ENCODE measurements around the gene XYLT1. TPM values are rescaled to one million over a fixed set of nuclear protein-coding genes. Genes with fewer than 3 reads are reported as not detected.

XYLT1 gene
- total RNA-seq, 1 experiment from 2014 or later: not detected

DNA sequence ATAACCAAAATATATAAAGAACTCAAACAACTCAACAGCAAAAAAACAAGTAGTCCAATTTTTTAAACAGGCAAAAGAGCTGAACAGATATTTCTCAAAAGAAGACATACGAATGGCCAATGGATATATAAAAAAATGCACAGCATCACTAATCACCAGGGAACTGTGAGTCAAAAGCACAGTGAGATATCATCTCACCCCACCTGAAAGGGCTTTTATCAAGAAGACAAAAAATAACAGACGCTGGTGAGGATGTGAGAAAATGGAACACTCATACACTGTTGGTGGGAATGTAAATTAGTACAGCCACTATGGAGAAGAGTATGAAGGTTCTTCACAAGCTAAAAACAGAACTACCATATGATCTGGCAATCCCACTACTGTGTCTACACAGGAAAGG lies 7.4 kb downstream of the XYLT1 start:
- intact Hi-C loops (cut with micrococcal nuclease): no loop called here
- Histone ChIP-seq H3K27ac (ENCODE audit: low read length) (no peak overlapping the region), H3K4me3 (ENCODE audit: low read length) (no peak overlapping the region), H3K9ac (ENCODE audit: low read length) (no peak overlapping the region), H2AFZ (ENCODE audit: low read length) (no peak overlapping the region), H3K4me1 (ENCODE audit: insufficient read depth, low read length) (no peaks in the 10 kb centered on the region), H4K20me1 (ENCODE audit: low read length) (no peaks in the 10 kb centered on the region), H3K79me2 (ENCODE audit: low read length) (no peaks in the 10 kb centered on the region), H3K27me3 (ENCODE audit: low read length) (no peaks in the 10 kb centered on the region), H3K4me2 (ENCODE audit: low read length) (no peak overlapping the region), H3K9me2 (replicated peaks; ENCODE audit: low read length) (no peaks in the 10 kb centered on the region), H3K36me3 (ENCODE audit: low read depth, low read length) (no peaks in the 10 kb centered on the region; the same call in 1 of the 2 replicates), H3K9me3 (ENCODE audit: low read length) (no peaks in the 10 kb centered on the region), H3F3A (ENCODE audit: low read length, unreplicated experiment) (no peaks in the 10 kb centered on the region)
- no peak for ATAC-seq
- no peak for TF ChIP-seq EZH2 (IDR thresholded peaks at IDR 0.05; ENCODE audit: low read length, unreplicated experiment)
- TF ChIP-seq, protein P1, sequence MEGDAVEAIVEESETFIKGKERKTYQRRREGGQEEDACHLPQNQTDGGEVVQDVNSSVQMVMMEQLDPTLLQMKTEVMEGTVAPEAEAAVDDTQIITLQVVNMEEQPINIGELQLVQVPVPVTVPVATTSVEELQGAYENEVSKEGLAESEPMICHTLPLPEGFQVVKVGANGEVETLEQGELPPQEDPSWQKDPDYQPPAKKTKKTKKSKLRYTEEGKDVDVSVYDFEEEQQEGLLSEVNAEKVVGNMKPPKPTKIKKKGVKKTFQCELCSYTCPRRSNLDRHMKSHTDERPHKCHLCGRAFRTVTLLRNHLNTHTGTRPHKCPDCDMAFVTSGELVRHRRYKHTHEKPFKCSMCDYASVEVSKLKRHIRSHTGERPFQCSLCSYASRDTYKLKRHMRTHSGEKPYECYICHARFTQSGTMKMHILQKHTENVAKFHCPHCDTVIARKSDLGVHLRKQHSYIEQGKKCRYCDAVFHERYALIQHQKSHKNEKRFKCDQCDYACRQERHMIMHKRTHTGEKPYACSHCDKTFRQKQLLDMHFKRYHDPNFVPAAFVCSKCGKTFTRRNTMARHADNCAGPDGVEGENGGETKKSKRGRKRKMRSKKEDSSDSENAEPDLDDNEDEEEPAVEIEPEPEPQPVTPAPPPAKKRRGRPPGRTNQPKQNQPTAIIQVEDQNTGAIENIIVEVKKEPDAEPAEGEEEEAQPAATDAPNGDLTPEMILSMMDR (conservative IDR thresholded peaks at IDR 0.05; ENCODE audit: low read depth, low read length): no peak
- no peak for TF ChIP-seq EZH2phosphoT487 (IDR thresholded peaks at IDR 0.05; ENCODE audit: borderline replicate concordance, low read length)
- ChIA-PET POLR2A (ENCODE audit: unreplicated experiment) (no interaction called here), CTCF (no interaction called here)
- no TSS peak for BruUV-seq (replicated peaks)
- no peak for DNase-seq

DNA sequence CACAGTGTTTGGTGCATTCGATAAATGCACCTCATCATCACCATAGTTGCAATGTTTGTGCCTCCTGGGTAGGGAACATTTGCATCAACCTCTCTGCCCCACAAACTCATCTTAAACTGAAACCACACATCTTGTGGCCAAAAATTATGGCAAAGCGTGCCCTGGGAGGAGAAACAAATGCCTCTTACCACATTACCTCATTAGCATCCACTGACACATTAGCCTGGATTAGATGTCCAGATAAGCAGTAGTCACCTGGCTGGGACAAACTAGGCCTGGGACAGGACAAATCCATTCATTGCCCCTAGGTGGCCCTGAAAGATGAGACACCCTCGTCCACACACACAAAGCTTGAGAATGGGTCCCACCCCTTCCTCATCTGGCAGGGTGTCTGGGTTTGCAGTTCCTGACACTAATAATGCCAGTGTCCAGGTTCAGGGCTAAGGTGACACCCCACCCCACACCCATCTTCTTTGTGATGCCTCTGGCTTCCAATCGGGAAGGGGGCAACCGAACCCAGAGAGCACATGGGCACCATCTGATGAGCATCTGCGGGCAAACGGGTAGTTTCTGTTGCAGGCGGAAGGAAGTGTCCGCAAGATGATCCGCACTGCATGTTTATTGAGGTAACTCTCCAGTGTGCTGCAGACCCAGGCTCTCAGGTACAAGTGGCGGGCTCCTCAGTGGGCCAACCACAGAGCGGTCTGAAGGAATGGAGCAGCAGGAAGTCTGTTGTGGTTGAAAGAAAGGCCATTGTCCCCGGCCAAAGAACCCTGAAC lies 8.6 kb downstream of the XYLT1 start:
- Histone ChIP-seq H3K9ac (ENCODE audit: low read length) (no peak overlapping the region), H3K27me3 (ENCODE audit: low read length) (no peaks in the 10 kb centered on the region), H3K79me2 (ENCODE audit: low read length) (no peaks in the 10 kb centered on the region), H3K27ac (ENCODE audit: low read length) (no peak overlapping the region), H3K9me2 (replicated peaks; ENCODE audit: low read length) (no peaks in the 10 kb centered on the region), H2AFZ (ENCODE audit: low read length) (no peak overlapping the region), H3F3A (ENCODE audit: low read length, unreplicated experiment) (no peaks in the 10 kb centered on the region), H3K36me3 (ENCODE audit: low read depth, low read length) (no peaks in the 10 kb centered on the region), H3K4me1 (ENCODE audit: insufficient read depth, low read length) (no peaks in the 10 kb centered on the region), H4K20me1 (ENCODE audit: low read length) (no peaks in the 10 kb centered on the region), H3K4me3 (ENCODE audit: low read length) (no peak overlapping the region), H3K4me2 (ENCODE audit: low read length) (no peak overlapping the region), H3K9me3 (ENCODE audit: low read length) (no peaks in the 10 kb centered on the region)
- POLR2A ChIA-PET (ENCODE audit: unreplicated experiment): no interaction called here
- no TSS peak for BruUV-seq (replicated peaks)
- CTCF ChIA-PET: no interaction called here
- DNase-seq (no peak), ATAC-seq (no peak)
- intact Hi-C loops (cut with micrococcal nuclease): no loop called here
- TF ChIP-seq, protein P1 (conservative IDR thresholded peaks at IDR 0.05; ENCODE audit: low read depth, low read length): no peak
- no peak for TF ChIP-seq EZH2 (IDR thresholded peaks at IDR 0.05; ENCODE audit: low read length, unreplicated experiment)
- no peak for TF ChIP-seq EZH2phosphoT487 (IDR thresholded peaks at IDR 0.05; ENCODE audit: borderline replicate concordance, low read length)

DNA sequence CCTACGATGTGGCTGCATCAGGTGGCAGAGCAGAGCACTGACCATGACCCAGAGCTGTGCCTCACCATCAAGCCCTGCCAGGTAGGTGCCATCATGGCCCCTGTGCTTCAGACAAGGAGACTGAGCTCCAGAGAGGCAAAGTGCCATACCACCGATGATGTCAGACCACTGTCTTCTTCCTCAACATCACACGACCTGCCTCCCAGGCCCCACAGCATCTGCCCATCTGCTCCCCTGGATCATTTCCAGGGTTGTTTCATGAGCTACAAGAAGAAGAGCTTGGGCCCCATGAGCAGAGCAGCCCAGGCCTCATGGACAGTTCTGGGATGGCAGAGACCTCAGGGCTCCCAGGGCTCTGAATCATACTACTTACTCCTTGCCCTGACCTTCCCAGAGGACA lies 9.9 kb downstream of the XYLT1 start:
- no peaks in the 10 kb centered on the region for H3K36me3 ChIP-seq (ENCODE audit: low read depth, low read length)
- intact Hi-C loops (cut with micrococcal nuclease): no loop called here

More for the DNA sequence above, 9.9 kb downstream of the XYLT1 start:
- no peak overlapping the region for H2AFZ ChIP-seq (ENCODE audit: low read length)
- ChIA-PET CTCF (no interaction called here), POLR2A (ENCODE audit: unreplicated experiment) (no interaction called here)
- H3K27me3 ChIP-seq (ENCODE audit: low read length): no peaks in the 10 kb centered on the region
- H4K20me1 ChIP-seq (ENCODE audit: low read length): no peaks in the 10 kb centered on the region
- H3K9ac ChIP-seq (ENCODE audit: low read length): no peak overlapping the region
- H3K4me3 ChIP-seq (ENCODE audit: low read length): no peak overlapping the region
- TF ChIP-seq, protein P1 (conservative IDR thresholded peaks at IDR 0.05; ENCODE audit: low read depth, low read length): no peak
- TF ChIP-seq EZH2 (IDR thresholded peaks at IDR 0.05; ENCODE audit: low read length, unreplicated experiment) (no peak), EZH2phosphoT487 (IDR thresholded peaks at IDR 0.05; ENCODE audit: borderline replicate concordance, low read length) (no peak)
- DNase-seq (no peak), ATAC-seq (no peak)
- BruUV-seq (replicated peaks): no TSS peak
- no peaks in the 10 kb centered on the region for H3K9me2 ChIP-seq (replicated peaks; ENCODE audit: low read length)
- H3K4me1 ChIP-seq (ENCODE audit: insufficient read depth, low read length): no peaks in the 10 kb centered on the region
- H3K4me2 ChIP-seq (ENCODE audit: low read length): no peak overlapping the region
- no peaks in the 10 kb centered on the region for H3K79me2 ChIP-seq (ENCODE audit: low read length)
- H3K27ac ChIP-seq (ENCODE audit: low read length): no peak overlapping the region
- no peaks in the 10 kb centered on the region for H3F3A ChIP-seq (ENCODE audit: low read length, unreplicated experiment)
- H3K9me3 ChIP-seq (ENCODE audit: low read length): no peaks in the 10 kb centered on the region
